ENCODE results near the gene KLHDC9.
A peak's percentile ranks its signal among the peaks of the same experiment; 100 is the strongest.

KLHDC9 gene

GRCh38 chr1:161096015-161096414, 2.1 kb upstream of the KLHDC9 start:
- no peak for DNase-seq (ENCODE audit: low read depth)
- H3K4me3 ChIP-seq (ENCODE audit: low read length), result no peak overlapping the region
- TF ChIP-seq CTCF (conservative IDR thresholded peaks at IDR 0.05; ENCODE audit: low read depth, low read length), result no peak

GRCh38 chr1:161096530-161096929, 1.6 kb upstream of the KLHDC9 start:
- no peak for DNase-seq (ENCODE audit: low read depth)
- no peak for TF ChIP-seq CTCF (conservative IDR thresholded peaks at IDR 0.05; ENCODE audit: low read depth, low read length)
- no peak overlapping the region for H3K4me3 ChIP-seq (ENCODE audit: low read length)

- no peak for TF ChIP-seq CTCF (conservative IDR thresholded peaks at IDR 0.05; ENCODE audit: low read depth, low read length)
- H3K4me3 ChIP-seq (ENCODE audit: low read length), result peak overlapping the region; percentile 67
- DNase-seq (ENCODE audit: low read depth), result no peak
Observed at GRCh38 chr1:161099090-161099802, 1.1 kb downstream of the KLHDC9 start.

- no peak overlapping the region for H3K4me3 ChIP-seq (ENCODE audit: low read length)
- TF ChIP-seq CTCF (conservative IDR thresholded peaks at IDR 0.05; ENCODE audit: low read depth, low read length), result no peak
- DNase-seq (ENCODE audit: low read depth), result no peak
Observed at GRCh38 chr1:161100556-161100955, 2.4 kb downstream of the KLHDC9 start.

- no peak overlapping the region for H3K4me3 ChIP-seq (ENCODE audit: low read length)
- no peak for DNase-seq (ENCODE audit: low read depth)
- TF ChIP-seq CTCF (conservative IDR thresholded peaks at IDR 0.05; ENCODE audit: low read depth, low read length), result no peak
Observed at GRCh38 chr1:161106431-161106830, 8.3 kb downstream of the KLHDC9 start.

GRCh38 chr1:161111117-161111516, 13.0 kb downstream of the KLHDC9 start:
- no peak overlapping the region for H3K4me3 ChIP-seq (ENCODE audit: low read length)
- no peak for TF ChIP-seq CTCF (conservative IDR thresholded peaks at IDR 0.05; ENCODE audit: low read depth, low read length)
- no peak for DNase-seq (ENCODE audit: low read depth)

GRCh38 chr1:161111527-161111926, 13.4 kb downstream of the KLHDC9 start:
- DNase-seq (ENCODE audit: low read depth), result no peak
- no peak for TF ChIP-seq CTCF (conservative IDR thresholded peaks at IDR 0.05; ENCODE audit: low read depth, low read length)
- H3K4me3 ChIP-seq (ENCODE audit: low read length), result no peak overlapping the region
